HCT116 (cell line): ENCODE measurements around the gene MARS1. TPM values are rescaled to one million over a fixed set of nuclear protein-coding genes. Genes with fewer than 3 reads are reported as not detected.

Experiments
- ATAC-seq: fragments of 200-7000 bp; cut with Tn5 transposase; 2 replicates; pipeline ENCODE4 v1.9.1; 2020; ENCODE audit warnings: mild to moderate bottlenecking, moderate library complexity
- BruUV-seq: library from RNA; stranded (reverse); fragments of 400-500 nt; replicated peaks from 2 replicates; lab custom pipeline; 2021; lab: Mats Ljungman, UMichigan
- CTCF ChIA-PET: fragments of 300-600 bp; sonication (Branson Sonifier 250); formaldehyde crosslinking; loops from one replicate; lab custom pipeline; 2021; ENCODE audit warnings: antibody characterized with exemption; lab: Charles Lee
- POLR2A ChIA-PET: fragments of 300-600, 350-600 bp; sonication (Branson Sonifier 250); formaldehyde crosslinking; loops from one replicate; lab custom pipeline; 2021; ENCODE audit warnings: antibody characterized with exemption; lab: Charles Lee
- RAD21 ChIA-PET, 2 experiments: fragments of 300-600 bp; sonication (Branson Sonifier 250); formaldehyde crosslinking; loops; one replicate each; lab custom pipeline; 2023; ENCODE audit warnings: low total read pairs in 2 of 2; ENCODE audit not compliant: uncharacterized antibody in 2 of 2, unreplicated experiment in 2 of 2, low non-redundant PET in 1 of 2; lab: Charles Lee
- DNase-seq: peaks from one replicate; pipeline ENCODE4 v3.0.0-alpha.2; 2010; ENCODE audit warnings: low read depth, low spot score
- H2AFZ ChIP-seq: fragments of 200-600 bp; shearing (Covaris generic), sonication (generic); 2 replicates; pipeline ENCODE4 v1.6.1; 2017; ENCODE audit warnings: low read depth, mixed run types, mixed read lengths, antibody characterized with exemption, low read length; ENCODE audit not compliant: poor library complexity, severe bottlenecking
- H3K27ac ChIP-seq: 2 replicates; pipeline ENCODE4 v1.5.1; 2012; ENCODE audit warnings: low read depth, low read length
- H3K27me3 ChIP-seq: fragments of 200-600 bp; sonication (generic); 2 replicates; pipeline ENCODE4 v1.6.1; 2016; ENCODE audit warnings: mixed run types, low read length, mixed read lengths; ENCODE audit not compliant: insufficient read depth
- H3K36me3 ChIP-seq, 2 experiments: fragments of 200-500 bp in 1 of 2; fragments of 200-600 bp in 1 of 2; sonication (Bioruptor generic) in 1 of 2; sonication (generic) in 1 of 2; 2 replicates each; pipeline versions ENCODE4 v1.5.1 to v1.6.1; 2014 to 2016; ENCODE audit warnings: low read length in 2 of 2, inconsistent platforms in 1 of 2, mixed read lengths in 1 of 2, mixed run types in 1 of 2; ENCODE audit not compliant: insufficient read depth in 2 of 2, control insufficient read depth in 1 of 2
- H3K4me1 ChIP-seq, 2 experiments: fragments of 200-600 bp in 1 of 2; sonication (generic) in 1 of 2; 2 replicates each; pipeline versions ENCODE4 v1.5.1 to v1.6.1; 2012 to 2017; ENCODE audit warnings: low read length in 2 of 2, inconsistent platforms in 1 of 2, mild to moderate bottlenecking in 1 of 2, mixed read lengths in 1 of 2, mixed run types in 1 of 2, moderate library complexity in 1 of 2; ENCODE audit not compliant: insufficient read depth in 2 of 2, control insufficient read depth in 1 of 2
- H3K4me2 ChIP-seq: fragments of 200-600 bp; sonication (generic); 2 replicates; pipeline ENCODE4 v1.6.1; 2017; ENCODE audit warnings: mixed run types, low read length, mixed read lengths
- H3K4me3 ChIP-seq, 2 experiments: fragments of 200-600 bp in 1 of 2; sonication (generic) in 1 of 2; replicated peaks in 1 of 2; 2 replicates each; pipeline ENCODE4 v1.5.1; 2011 to 2016; ENCODE audit warnings: low read length in 2 of 2, control low read depth in 1 of 2, low read depth in 1 of 2, mild to moderate bottlenecking in 1 of 2, mixed read lengths in 1 of 2, mixed run types in 1 of 2
- H3K79me2 ChIP-seq: fragments of 200-600 bp; sonication (generic); 2 replicates; pipeline ENCODE4 v1.6.1; 2017; ENCODE audit warnings: mild to moderate bottlenecking, mixed run types, low read length, moderate library complexity, mixed read lengths; ENCODE audit not compliant: insufficient read depth
- H3K9ac ChIP-seq: fragments of 200-600 bp; sonication (generic); 2 replicates; pipeline ENCODE4 v1.6.1; 2016; ENCODE audit warnings: low read length, mixed read lengths
- H3K9me2 ChIP-seq: fragments of 200-600 bp; sonication (generic), shearing (Covaris generic); 2 replicates; pipeline ENCODE4 v1.6.1; 2017; ENCODE audit warnings: mixed run types, mild to moderate bottlenecking, moderate library complexity; ENCODE audit not compliant: insufficient read depth
- H3K9me3 ChIP-seq, 2 experiments: fragments of 200-500 bp in 1 of 2; fragments of 200-600 bp in 1 of 2; sonication (Bioruptor generic) in 1 of 2; sonication (generic) in 1 of 2; 2 replicates each; pipeline ENCODE4 v1.6.1; 2014 to 2017; ENCODE audit warnings: low read length in 2 of 2, mixed read lengths in 2 of 2, inconsistent platforms in 1 of 2, low read depth in 1 of 2, mild to moderate bottlenecking in 1 of 2, mixed run types in 1 of 2, moderate library complexity in 1 of 2; ENCODE audit not compliant: control insufficient read depth in 1 of 2, insufficient read depth in 1 of 2
- H4K20me1 ChIP-seq: fragments of 200-600 bp; sonication (generic), shearing (Covaris generic); 2 replicates; pipeline ENCODE4 v1.6.1; 2017; ENCODE audit warnings: mixed run types, mild to moderate bottlenecking, moderate library complexity; ENCODE audit not compliant: insufficient read depth
- CBX3 ChIP-seq: IDR thresholded peaks from 2 replicates; pipeline ENCODE4 v1.6.1; 2012; ENCODE audit warnings: low read depth
- CEBPB ChIP-seq: IDR thresholded peaks from 2 replicates; pipeline ENCODE4 v1.6.1; 2012; ENCODE audit warnings: low read depth
- POLR2A ChIP-seq: IDR thresholded peaks from 2 replicates; pipeline ENCODE4 v1.7.0; 2011; ENCODE audit warnings: borderline replicate concordance; ENCODE audit not compliant: insufficient read depth, insufficient read length; ENCODE audit errors: extremely low read depth
- POLR2AphosphoS5 ChIP-seq: IDR thresholded peaks from 2 replicates; pipeline ENCODE4 v1.6.1; 2011; ENCODE audit warnings: mild to moderate bottlenecking, low read depth, low read length, moderate library complexity
- REST ChIP-seq: IDR thresholded peaks from 2 replicates; pipeline ENCODE4 v1.6.1; 2012; ENCODE audit warnings: low read depth
- intact Hi-C: fragments of 100-400 bp; cut with micrococcal nuclease; formaldehyde crosslinking; loops from 2 replicates; pipeline ENCODE4 v1.10.0; 2022
- total RNA-seq: library from RNA; stranded (reverse); gene quantifications from one replicate; pipeline ENCODE4 v1.2.1, GENCODE V29; 2021; ENCODE audit not compliant: unreplicated experiment

MARS1 gene
- total RNA-seq, 1 experiment from 2014 or later: 344 TPM

GRCh38 chr12:57520053-57520818 is 32.4 kb downstream of the MARS1 start, which contains the start of gene DDIT3 (continued):
- TF ChIP-seq REST (no peak), CEBPB (no peak), POLR2AphosphoS5 (peak; percentile 100)
- TF ChIP-seq, all 23 proteins: peak for 5

DNA sequence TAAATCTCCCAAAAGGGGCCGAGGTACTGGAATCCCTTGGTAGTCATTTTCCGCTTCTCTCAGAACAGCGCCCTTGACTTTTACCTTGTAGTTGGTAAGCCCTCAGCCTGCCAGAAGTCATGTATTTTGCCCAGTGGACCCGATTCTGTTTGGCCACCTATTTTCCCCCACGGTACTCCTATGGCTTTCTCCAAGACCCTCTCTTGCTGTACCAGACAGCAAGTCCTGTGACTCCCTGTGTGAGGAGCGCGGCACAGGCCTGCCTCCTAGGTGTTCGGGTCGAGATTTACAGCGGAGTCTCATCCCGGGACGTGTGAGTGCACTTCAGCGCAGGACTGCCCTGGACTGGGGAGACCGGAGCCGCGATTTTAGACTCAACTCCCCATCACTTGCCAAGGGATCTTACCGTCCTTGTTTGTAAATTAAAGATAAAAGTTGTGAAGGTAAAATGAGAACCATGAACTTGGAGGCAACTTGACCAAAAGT is 33.7 kb downstream of the MARS1 start:
- Histone ChIP-seq H3K27me3 (no peaks in the 10 kb centered on the region), H3K79me2 (peaks cover 61% of the 10 kb centered on the region), H3K9me3 (no peaks in the 10 kb centered on the region), H3K4me3 (peak overlapping the region in 1 of 2 experiments; percentile 93; a peak in 3 of 4 replicates), H4K20me1 (peaks cover 7% of the 10 kb centered on the region; the same call in 1 of the 2 replicates), H3K4me2 (peak overlapping the region; percentile 94), H2AFZ (no peak overlapping the region), H3K36me3 (peaks cover 15 to 31% of the 10 kb centered on the region in 2 experiments), H3K4me1 (peaks cover 24 to 56% of the 10 kb centered on the region in 2 experiments), H3K27ac (peak overlapping the region; percentile 85), H3K9me2 (no peaks in the 10 kb centered on the region), H3K9ac (peak overlapping the region; percentile 79)
- no TSS peak for BruUV-seq
- ChIA-PET POLR2A (interaction anchor here (0.9 to 1.3 kb wide), 2 partner anchors 11 to 22 kb away, joined by 3 read pairs; no protein-coding TSS in a partner anchor), CTCF (no interaction called here), RAD21 (interaction anchor here in 1 of 2 experiments (0.7 kb wide), 1 partner anchor 11 kb away, joined by 3 read pairs; no protein-coding TSS in a partner anchor)
- intact Hi-C loops: no loop called here
- DNase-seq (no peak), ATAC-seq (no peak)
- TF ChIP-seq REST: no peak
- no peak for TF ChIP-seq CBX3
- peak; percentile 53 for TF ChIP-seq POLR2A
